Neuronal stem cell (in vitro differentiated cells): Measurements from ENCODE around the gene CCDC86.

Source experiments
- DNase-seq: peaks from one replicate; pipeline ENCODE4 v3.0.0-alpha.2; 2013; ENCODE audit warnings: low spot score
- H2AFZ ChIP-seq: one replicate; pipeline ENCODE4 v1.6.1; 2013; ENCODE audit warnings: mild to moderate bottlenecking, low read length, inconsistent platforms
- H2AK5ac ChIP-seq: 2 replicates; pipeline ENCODE4 v1.6.1; 2013; ENCODE audit warnings: low read depth, mild to moderate bottlenecking, inconsistent platforms, low read length, moderate library complexity, mixed read lengths
- H2BK120ac ChIP-seq: 2 replicates; pipeline ENCODE4 v1.6.1; 2013; ENCODE audit warnings: low read depth, mild to moderate bottlenecking, inconsistent platforms, low read length, moderate library complexity, mixed read lengths
- H2BK12ac ChIP-seq: one replicate; pipeline ENCODE4 v1.6.1; 2013; ENCODE audit warnings: low read length, inconsistent platforms
- H2BK15ac ChIP-seq: 2 replicates; pipeline ENCODE4 v1.6.1; 2013; ENCODE audit warnings: mild to moderate bottlenecking, low read length, inconsistent platforms, mixed read lengths
- H2BK5ac ChIP-seq: one replicate; pipeline ENCODE4 v1.6.1; 2013; ENCODE audit warnings: inconsistent platforms, mild to moderate bottlenecking, low read length, moderate library complexity
- H3K14ac ChIP-seq: one replicate; pipeline ENCODE4 v1.6.1; 2013; ENCODE audit warnings: low read length, inconsistent platforms
- H3K18ac ChIP-seq: 2 replicates; pipeline ENCODE4 v1.6.1; 2013; ENCODE audit warnings: low read length, inconsistent platforms
- H3K23ac ChIP-seq: 2 replicates; pipeline ENCODE4 v1.6.1; 2013; ENCODE audit warnings: low read depth, mild to moderate bottlenecking, mixed read lengths, low read length, inconsistent platforms; ENCODE audit not compliant: poor library complexity
- H3K27ac ChIP-seq: replicated peaks from 3 replicates; pipeline ENCODE4 v1.5.1; 2013; ENCODE audit warnings: low read length, inconsistent platforms
- H3K27me3 ChIP-seq, 3 experiments: 2 replicates each; pipeline ENCODE4 v1.6.1; 2013; ENCODE audit warnings: low read length in 3 of 3, mild to moderate bottlenecking in 2 of 3, inconsistent platforms in 1 of 3, low read depth in 1 of 3, mixed read lengths in 1 of 3, moderate library complexity in 1 of 3; ENCODE audit not compliant: control insufficient read depth in 3 of 3, insufficient read depth in 3 of 3
- H3K36me3 ChIP-seq, 2 donors: replicated peaks in 1 of 2; 2 replicates each; pipeline ENCODE4 v1.6.1; 2013; ENCODE audit warnings: low read length in 2 of 2; ENCODE audit not compliant: control insufficient read depth in 2 of 2, insufficient read depth in 2 of 2
- H3K4ac ChIP-seq: 2 replicates; pipeline ENCODE4 v1.6.1; 2013; ENCODE audit warnings: inconsistent platforms, mild to moderate bottlenecking, low read length, moderate library complexity
- H3K4me1 ChIP-seq, 2 donors: 1 replicate in 1 of 2; 2 replicates in 1 of 2; pipeline ENCODE4 v1.6.1; 2013; ENCODE audit warnings: low read length in 2 of 2, low read depth in 1 of 2; ENCODE audit not compliant: control insufficient read depth in 2 of 2, insufficient read depth in 1 of 2
- H3K4me2 ChIP-seq: one replicate; pipeline ENCODE4 v1.6.1; 2013; ENCODE audit warnings: mild to moderate bottlenecking, low read length, inconsistent platforms; ENCODE audit not compliant: insufficient read depth, poor library complexity, severe bottlenecking
- H3K4me3 ChIP-seq, 2 donors: 2 replicates each; pipeline ENCODE4 v1.5.1; 2013; ENCODE audit warnings: low read length in 2 of 2, mild to moderate bottlenecking in 2 of 2, inconsistent platforms in 1 of 2, moderate library complexity in 1 of 2
- H3K79me1 ChIP-seq: one replicate; pipeline ENCODE4 v1.6.1; 2013; ENCODE audit warnings: low read depth, mild to moderate bottlenecking, inconsistent platforms, low read length, moderate library complexity
- H3K9ac ChIP-seq: one replicate; pipeline ENCODE4 v1.6.1; 2013; ENCODE audit warnings: mild to moderate bottlenecking, low read depth, low read length, inconsistent platforms; ENCODE audit not compliant: poor library complexity
- H3K9me3 ChIP-seq, 2 donors: replicated peaks in 1 of 2; 2 replicates each; pipeline versions ENCODE3 to v1.6.1; 2013; ENCODE audit warnings: low read length in 2 of 2, mild to moderate bottlenecking in 2 of 2, inconsistent platforms in 1 of 2, low read depth in 1 of 2, mixed read lengths in 1 of 2, moderate library complexity in 1 of 2; ENCODE audit not compliant: control insufficient read depth in 2 of 2, insufficient read depth in 1 of 2
- H4K8ac ChIP-seq: one replicate; pipeline ENCODE4 v1.6.1; 2013; ENCODE audit warnings: low read depth, mild to moderate bottlenecking, inconsistent platforms, low read length, moderate library complexity
- H4K91ac ChIP-seq: one replicate; pipeline ENCODE4 v1.6.1; 2013; ENCODE audit warnings: low read length, low read depth, mild to moderate bottlenecking, inconsistent platforms; ENCODE audit not compliant: poor library complexity
- WGBS, 2 donors: extraction: QIAGEN DNeasy Blood & Tissue Kit; methylation state at CpG; one replicate each; pipeline ENCODE4 v1.1.7; 2013; ENCODE audit warnings: missing lambda C conversion rate in 2 of 2, mixed read lengths in 1 of 2; ENCODE audit not compliant: insufficient read length in 2 of 2, insufficient replicate concordance in 1 of 2; ENCODE audit errors: extremely low coverage in 2 of 2; 5-methylcytosine and 5-hydroxymethylcytosine counted together

Gene CCDC86

DNA sequence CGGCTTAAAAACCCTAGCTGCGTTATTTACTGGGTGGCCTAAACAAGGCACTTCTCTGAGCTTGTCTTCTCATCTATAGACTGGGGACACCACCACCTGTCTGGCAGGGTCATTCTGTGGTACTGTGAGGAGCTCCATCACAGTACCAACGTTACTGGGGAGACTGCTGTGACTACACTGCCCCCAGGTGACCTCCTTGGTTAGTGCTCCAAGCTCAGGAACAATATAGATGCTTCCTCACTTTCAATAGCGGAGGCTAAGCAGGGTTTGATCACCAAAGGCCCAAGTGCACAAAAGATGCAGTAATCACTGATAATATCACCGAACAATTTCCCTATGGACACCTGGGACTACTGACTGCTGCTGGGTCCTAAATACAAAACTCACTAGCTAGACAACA, 45.6 kb downstream of the CCDC86 start:
- no peak overlapping the region for H3K4ac ChIP-seq
- no peaks in the 10 kb centered on the region for H3K27me3 ChIP-seq
- no peak overlapping the region for H2BK5ac ChIP-seq
- no peak overlapping the region for H2BK120ac ChIP-seq
- H3K9me3 ChIP-seq: no peaks in the 10 kb centered on the region
- no CpG with 5 or more reads among the region's 5 CpGs for WGBS, 2 donors
- H3K4me2 ChIP-seq: no peak overlapping the region
- H2AFZ ChIP-seq: no peak overlapping the region
- no peak overlapping the region for H3K4me3 ChIP-seq
- peaks cover 10 to 31% of the 10 kb centered on the region in 2 donors for H3K36me3 ChIP-seq
- H3K27ac ChIP-seq: no peak overlapping the region
- H2BK15ac ChIP-seq: no peak overlapping the region
- no peak overlapping the region for H3K18ac ChIP-seq
- no peak overlapping the region for H2AK5ac ChIP-seq
- H3K4me1 ChIP-seq: no peaks in the 10 kb centered on the region
- DNase-seq: peak; percentile 24
- H3K79me1 ChIP-seq: no peaks in the 10 kb centered on the region
- H3K23ac ChIP-seq: no peak overlapping the region
- H3K14ac ChIP-seq: no peak overlapping the region
- no peak overlapping the region for H3K9ac ChIP-seq
- no peak overlapping the region for H2BK12ac ChIP-seq
- no peak overlapping the region for H4K91ac ChIP-seq
- H4K8ac ChIP-seq: no peak overlapping the region

DNA sequence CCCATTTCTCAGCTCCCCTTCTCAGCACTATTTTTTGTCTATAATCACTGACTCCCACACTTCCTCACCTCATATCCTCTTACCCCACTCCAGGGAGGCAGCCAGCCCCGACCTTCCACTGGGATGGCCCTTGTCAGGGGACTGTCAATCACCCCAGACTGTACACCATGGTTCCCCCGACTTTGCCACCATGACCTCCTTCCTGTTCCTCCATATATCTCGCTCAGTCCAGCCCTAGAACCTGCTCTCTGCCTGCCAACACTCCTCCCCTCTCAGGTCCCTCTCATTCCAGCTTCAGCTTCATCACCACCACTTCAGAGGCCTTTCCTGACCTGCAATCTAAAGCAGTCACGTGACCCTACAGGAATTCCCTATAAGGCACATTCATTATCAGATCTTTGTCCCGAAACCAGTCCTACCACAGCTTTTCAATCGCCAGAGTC, 48.0 kb downstream of the CCDC86 start:
- Histone ChIP-seq H3K23ac (no peak overlapping the region), H3K4me1 (no peaks in the 10 kb centered on the region), H2BK12ac (no peak overlapping the region), H2AFZ (no peak overlapping the region), H3K79me1 (no peaks in the 10 kb centered on the region), H3K27me3 (no peaks in the 10 kb centered on the region), H2BK15ac (no peak overlapping the region), H3K18ac (no peak overlapping the region), H3K4me2 (no peak overlapping the region), H3K27ac (no peak overlapping the region), H3K4ac (no peak overlapping the region), H2BK120ac (no peak overlapping the region), H3K14ac (peak overlapping the region; percentile 47), H3K9ac (no peak overlapping the region), H2BK5ac (no peak overlapping the region), H3K36me3 (peaks cover 18 to 53% of the 10 kb centered on the region in 2 donors), H3K4me3 (peak overlapping the region in 1 of 2 donors; percentile 41), H3K9me3 (no peaks in the 10 kb centered on the region), H2AK5ac (no peak overlapping the region), H4K91ac (no peak overlapping the region), H4K8ac (no peak overlapping the region)
- DNase-seq: no peak
- no CpG with 5 or more reads among the region's 6 CpGs for WGBS, 2 donors

DNA sequence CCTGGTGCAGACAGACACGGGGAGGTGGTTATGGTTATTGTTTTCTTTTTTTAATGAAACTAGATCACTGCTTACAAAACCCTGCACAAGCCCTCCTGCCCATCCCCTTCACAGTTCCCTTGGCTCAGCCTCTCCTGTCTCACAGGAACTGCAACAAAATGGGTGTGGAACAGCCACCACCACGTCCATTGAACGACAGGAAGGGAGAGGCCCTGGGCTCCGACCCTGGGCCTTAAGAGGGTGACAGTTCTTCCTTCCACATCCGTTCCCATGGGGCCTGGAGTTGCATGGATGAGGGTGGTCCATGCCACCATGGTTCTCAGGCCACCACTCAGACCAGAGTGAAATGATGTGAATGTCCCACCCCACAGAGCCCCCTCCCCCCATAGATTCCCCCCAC, 48.8 kb downstream of the CCDC86 start:
- Histone ChIP-seq H3K4ac (no peak overlapping the region), H2BK12ac (no peak overlapping the region), H3K27me3 (no peaks in the 10 kb centered on the region), H2BK120ac (no peak overlapping the region), H3K14ac (no peak overlapping the region), H3K27ac (no peak overlapping the region), H3K23ac (no peak overlapping the region), H2BK5ac (no peak overlapping the region), H3K4me3 (no peak overlapping the region), H3K36me3 (peaks cover 20 to 61% of the 10 kb centered on the region in 2 donors), H3K4me2 (no peak overlapping the region), H2AK5ac (no peak overlapping the region), H4K91ac (no peak overlapping the region), H3K4me1 (no peaks in the 10 kb centered on the region), H2BK15ac (no peak overlapping the region), H3K9me3 (no peaks in the 10 kb centered on the region), H4K8ac (no peak overlapping the region), H2AFZ (no peak overlapping the region), H3K79me1 (no peaks in the 10 kb centered on the region), H3K9ac (no peak overlapping the region), H3K18ac (no peak overlapping the region)
- no CpG with 5 or more reads among the region's 5 CpGs for WGBS, 2 donors
- no peak for DNase-seq

DNA sequence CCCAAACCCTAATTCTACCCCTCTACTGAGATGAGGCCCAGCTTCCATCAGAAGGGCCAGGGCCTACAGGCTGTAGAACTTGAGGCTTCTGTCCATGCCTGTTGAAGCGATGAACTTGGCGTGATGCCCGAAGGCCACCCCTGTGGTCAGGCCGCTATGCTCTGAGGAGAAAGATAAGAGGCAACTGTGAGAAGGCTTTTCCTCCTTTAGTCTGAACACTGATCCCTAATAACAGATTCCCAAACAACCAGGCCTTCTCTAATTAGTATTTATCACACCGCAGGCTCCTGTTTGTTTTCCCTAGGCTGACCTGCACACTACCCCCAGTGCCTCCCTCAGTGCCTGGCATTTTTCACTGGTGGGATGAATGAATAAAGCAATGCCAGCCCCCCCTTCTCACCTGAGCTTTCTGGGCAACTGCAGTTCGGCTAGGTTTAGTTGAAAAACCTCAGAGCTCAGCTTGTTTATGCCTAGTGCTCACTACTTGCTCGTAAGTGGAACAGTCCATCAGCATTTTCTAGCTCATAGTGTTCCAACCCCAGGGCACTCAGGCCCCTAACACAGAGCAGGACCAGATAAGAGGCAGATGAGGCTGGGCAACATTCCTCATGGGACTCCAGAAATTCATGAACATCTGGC, 49.3 kb downstream of the CCDC86 start:
- no peak overlapping the region for H4K8ac ChIP-seq
- no CpG with 5 or more reads among the region's 7 CpGs for WGBS, 2 donors
- no peak overlapping the region for H2BK120ac ChIP-seq
- H2BK5ac ChIP-seq: no peak overlapping the region
- H4K91ac ChIP-seq: no peak overlapping the region
- peaks cover 22 to 66% of the 10 kb centered on the region in 2 donors for H3K36me3 ChIP-seq
- H3K14ac ChIP-seq: no peak overlapping the region
- H3K4me3 ChIP-seq: no peak overlapping the region
- no peak overlapping the region for H3K27ac ChIP-seq
- H3K4me2 ChIP-seq: no peak overlapping the region
- no peaks in the 10 kb centered on the region for H3K4me1 ChIP-seq
- no peak overlapping the region for H2AK5ac ChIP-seq
- no peak overlapping the region for H3K4ac ChIP-seq
- no peaks in the 10 kb centered on the region for H3K9me3 ChIP-seq
- no peak overlapping the region for H2AFZ ChIP-seq
- DNase-seq: no peak
- H2BK15ac ChIP-seq: no peak overlapping the region
- no peaks in the 10 kb centered on the region for H3K27me3 ChIP-seq
- no peak overlapping the region for H3K18ac ChIP-seq
- H2BK12ac ChIP-seq: no peak overlapping the region
- H3K79me1 ChIP-seq: no peaks in the 10 kb centered on the region
- H3K9ac ChIP-seq: no peak overlapping the region
- no peak overlapping the region for H3K23ac ChIP-seq
